ENCODE results near the gene LYST.
"Not testable (repeated sequence)": the region's sequence is repeated elsewhere in the genome, so short reads cannot be mapped to it uniquely, and the experiment has no call there.

LYST gene

DNA sequence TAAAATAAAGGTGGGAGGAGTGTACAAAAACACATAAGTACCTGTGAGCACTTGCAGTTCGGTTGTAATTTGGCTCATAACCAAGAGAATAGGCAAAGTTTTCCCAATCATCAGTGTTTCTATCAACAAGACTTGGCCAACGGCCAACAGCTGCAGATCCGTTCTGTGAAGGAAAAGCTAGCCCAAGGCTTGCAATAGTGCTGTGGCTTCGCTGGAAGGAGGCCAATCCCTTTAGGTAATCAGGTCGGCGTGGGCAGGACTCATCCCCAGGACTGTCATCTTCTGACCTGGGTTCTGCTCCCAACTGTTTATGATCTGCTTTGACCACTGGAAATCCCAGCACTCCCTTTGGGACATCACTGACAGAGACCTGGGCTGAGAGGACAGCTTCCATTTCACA, 107.8 kb downstream of the LYST start:
- no peak for DNase-seq (ENCODE audit: low spot score)

DNA sequence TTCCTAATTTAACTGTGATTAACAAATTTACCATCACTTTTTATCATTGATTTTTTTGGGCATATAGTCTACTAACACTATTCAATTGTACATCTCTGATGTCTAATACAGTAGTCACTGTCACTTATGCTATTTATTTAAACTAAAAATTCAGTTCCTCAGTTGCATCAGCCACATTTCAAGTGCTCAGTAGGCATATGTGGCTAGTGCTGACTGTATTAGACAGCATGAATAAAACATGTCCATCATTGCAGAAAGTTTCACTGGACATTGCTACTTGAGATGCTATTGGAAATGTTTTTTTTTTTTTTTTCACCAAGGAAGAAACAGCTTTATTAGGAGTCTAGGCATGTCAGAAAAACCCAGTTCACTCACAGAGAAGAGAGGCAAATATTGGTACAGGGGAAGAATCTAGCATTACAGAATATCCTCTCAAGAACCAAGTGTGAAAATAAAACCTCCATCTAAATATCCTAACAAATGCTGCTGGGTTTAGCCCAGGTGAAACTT, 109.1 kb downstream of the LYST start:
- DNase-seq (ENCODE audit: low spot score), result no peak

DNA sequence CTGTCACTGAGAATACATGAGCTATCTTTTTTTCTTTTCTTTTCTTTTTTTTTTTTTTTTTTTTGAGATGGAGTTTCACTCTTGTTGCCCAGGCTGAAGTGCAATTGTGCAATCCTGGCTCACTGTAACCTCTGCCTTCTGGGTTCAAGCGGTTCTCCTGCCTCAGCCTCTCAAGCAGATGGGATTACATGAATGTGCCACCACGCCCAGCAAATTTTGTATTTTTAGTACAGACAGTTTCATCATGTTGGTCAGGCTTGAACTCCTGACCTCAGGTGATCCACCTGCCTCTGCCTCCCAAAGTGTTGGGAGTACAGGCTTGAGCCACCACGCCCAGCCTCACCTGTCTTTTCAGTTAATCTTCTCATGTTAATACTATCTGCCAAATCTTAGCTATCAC, 112.5 kb downstream of the LYST start:
- not testable (repeated sequence) for DNase-seq (ENCODE audit: low spot score)

DNA sequence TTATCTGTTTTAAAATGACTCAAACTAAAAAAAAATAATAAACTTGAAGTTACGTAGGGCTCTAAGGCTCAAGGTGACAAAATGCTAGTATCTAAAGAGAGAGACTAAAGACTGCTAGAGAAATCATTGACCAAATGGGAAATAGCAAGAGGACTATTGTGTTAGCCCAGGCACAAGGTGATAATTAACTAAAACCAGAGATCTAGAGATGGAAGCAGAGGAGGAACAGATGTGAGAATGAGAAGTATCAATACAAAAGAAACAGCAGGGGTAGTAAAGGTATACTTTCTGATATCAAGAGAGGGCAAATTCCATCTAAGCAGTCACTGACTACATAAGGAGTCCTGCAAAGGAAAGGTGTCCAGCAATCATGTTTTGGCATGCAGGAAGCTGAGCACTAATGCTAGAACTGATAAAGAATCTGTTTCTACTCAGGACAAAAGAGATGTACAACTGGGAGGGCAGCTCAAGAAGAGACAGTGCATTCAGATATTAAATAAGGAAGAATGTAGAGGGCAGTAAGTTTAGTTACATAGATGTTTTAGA, 116.9 kb downstream of the LYST start:
- DNase-seq (ENCODE audit: low spot score), result no peak

DNA sequence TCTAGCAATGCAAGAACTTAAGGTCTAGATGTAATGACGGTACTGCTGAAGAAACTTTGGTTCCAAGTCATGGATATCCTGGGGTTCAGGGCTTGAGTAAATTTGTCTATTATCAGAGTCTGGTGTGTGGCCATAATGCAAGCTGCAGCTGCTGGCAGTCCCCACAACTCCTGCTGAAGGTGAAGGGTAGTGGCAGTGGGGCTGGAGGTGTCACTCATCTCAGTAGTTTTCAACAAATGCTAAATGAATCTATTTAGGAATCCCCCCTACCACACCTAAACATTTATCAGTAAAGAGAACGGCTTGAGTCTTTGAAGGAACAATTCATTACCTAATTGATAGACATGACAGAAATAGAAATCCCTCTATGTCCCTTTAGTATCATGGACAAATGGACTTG, 118.0 kb downstream of the LYST start:
- no peak for DNase-seq (ENCODE audit: low spot score)

DNA sequence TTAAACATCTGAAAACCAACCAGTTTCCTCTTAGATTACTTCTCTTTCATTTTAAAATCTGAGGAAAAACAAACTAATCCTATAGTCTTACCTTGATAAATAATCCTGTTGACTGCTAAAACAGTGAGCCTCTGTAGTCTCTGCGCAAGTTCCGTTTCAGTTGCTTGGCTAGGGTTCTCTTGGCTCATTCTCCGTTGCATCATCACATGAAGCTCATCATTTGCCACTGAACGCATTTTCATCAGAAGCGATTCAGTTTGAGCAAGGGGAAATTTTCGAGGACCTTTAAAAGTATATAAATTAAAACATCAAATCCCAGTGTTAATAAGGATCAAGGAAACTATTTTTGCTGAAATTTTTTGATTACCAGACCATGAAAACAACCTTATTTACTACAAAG, 120.5 kb downstream of the LYST start:
- no peak for DNase-seq (ENCODE audit: low spot score)

DNA sequence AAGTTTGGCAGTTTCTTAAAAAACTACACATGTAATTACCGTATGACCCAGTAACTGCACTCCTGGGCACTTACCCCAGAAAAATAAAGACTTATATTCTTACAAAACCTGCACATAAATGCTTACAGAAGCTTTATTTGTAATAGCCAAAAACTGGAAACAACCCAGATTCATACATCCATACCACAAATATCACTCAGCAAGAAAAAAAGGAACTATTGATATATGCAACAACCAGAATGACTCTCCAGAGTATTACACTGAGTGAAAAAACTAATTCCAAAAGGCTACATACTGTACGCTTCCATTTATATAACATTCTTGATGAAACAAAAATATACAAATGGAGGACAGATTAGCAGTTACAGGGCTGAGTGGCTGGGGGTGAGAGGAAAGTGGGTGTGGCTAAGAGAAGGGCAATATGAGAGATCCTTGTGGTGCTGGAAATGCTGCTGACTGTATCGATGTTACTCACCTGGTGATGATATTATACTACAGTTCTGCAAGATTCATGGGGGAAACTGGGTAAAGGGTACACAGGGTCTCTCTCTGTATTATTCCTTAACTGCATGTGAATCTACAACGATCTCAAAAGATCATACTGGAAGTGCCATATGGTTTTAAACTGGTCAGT, 121.1 kb downstream of the LYST start:
- no peak for DNase-seq (ENCODE audit: low spot score)

DNA sequence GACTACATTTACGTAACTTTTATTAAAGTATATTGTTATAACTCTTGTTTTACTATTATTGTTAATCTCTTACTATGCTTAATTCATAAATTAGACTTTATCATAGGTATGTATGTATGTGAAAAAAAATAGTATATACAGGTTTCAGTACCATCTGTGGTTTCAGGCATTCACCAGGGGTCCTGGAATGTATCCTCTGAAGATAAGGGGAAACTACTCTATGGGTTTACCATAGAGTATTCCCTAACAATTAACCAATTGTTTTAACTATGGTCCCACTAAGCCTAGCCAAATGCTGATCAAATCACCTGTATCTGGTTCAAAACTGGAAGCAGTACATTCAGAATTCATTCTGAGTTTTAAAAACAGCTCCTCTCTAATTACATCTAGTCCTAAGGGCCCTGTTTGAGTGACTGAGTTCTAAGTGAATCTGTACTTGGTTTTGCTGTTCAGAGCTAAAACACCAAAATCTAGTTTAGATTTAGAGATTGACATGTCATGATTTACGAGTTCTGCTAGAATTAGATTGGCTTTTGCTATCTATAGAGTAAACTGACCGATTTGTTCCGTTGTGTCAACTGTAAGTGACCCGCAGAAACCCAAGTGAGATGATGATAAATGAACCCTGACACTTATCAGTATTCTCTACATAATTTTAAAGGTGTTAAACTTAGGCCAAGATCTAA, 123.6 kb downstream of the LYST start:
- DNase-seq (ENCODE audit: low spot score), result no peak

DNA sequence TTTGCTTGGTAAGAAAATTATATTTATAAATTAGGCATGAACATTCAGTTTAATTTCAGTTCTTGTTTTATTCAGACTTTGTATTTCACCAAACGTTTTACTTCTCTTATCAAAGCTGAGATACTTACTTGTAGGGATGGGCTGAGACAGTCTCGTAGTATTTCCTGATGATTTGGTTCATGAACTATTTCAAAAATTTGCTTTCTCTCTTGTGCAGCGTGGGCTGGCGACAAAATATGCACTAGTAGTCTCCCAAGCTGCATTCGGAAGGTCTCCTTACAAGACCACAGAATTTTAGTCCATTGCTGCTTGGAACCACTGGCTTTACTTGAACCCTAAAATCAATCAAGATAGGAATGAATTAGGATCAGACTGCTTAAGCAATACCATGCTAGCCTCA, 125.4 kb downstream of the LYST start:
- DNase-seq (ENCODE audit: low spot score), result peak; percentile 32

DNA sequence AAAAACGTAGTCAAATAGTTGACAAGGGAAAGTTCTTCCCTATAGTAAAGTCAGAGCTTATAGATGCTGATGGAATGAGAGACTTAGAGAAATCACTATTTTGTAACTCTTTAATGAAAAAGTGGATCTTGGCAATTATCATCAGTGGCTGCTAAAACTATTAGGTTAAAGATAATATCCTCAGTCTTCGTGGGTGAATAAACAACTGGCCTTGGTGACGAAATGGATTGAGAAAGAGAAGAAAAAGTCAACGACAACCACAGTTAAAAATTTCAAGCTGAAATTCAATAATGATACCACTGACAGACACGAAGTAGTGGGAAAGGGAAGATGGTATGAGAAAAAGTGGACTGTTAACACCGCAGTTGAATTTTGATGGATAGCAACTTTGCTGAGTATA, 127.1 kb downstream of the LYST start:
- no peak for DNase-seq (ENCODE audit: low spot score)

DNA sequence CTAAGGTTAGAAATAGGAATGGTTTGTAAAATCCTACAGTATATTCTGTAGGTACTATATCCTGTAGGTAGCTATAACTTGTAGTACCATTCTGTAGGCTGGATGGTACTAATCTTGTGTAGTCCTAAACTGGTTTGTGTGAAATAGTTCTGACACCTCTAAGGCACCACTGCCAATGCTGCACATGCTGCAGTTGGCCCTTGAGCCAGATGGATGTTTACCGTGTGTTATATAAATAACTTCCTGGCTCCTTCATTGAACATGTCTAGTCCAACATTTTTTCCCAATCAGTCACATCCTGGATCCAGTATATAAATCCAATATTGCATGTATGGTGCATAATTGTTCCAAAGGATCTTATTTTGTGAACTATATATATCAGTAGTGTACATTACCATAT, 127.6 kb downstream of the LYST start:
- peak; percentile 8 for DNase-seq (ENCODE audit: low spot score)

DNA sequence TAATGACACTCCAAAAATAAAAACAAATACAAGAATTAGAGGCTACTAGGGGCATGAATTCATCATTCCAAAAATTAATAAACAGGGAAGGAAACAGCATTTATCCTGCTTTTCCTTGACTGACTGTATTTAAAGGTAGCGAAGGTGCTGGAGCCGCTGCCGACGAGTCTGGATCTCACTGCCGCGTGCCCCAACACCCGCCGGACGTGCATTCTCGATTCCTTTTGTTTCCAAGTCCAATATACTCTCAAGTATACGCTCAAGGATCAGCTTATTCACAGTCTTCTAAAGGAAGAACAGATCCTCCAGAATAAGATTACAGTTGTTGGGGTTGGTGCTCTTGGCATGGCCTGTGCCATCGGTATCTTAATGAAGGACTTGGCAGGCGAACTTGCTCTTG, 129.0 kb downstream of the LYST start:
- no peak for DNase-seq (ENCODE audit: low spot score)

DNA sequence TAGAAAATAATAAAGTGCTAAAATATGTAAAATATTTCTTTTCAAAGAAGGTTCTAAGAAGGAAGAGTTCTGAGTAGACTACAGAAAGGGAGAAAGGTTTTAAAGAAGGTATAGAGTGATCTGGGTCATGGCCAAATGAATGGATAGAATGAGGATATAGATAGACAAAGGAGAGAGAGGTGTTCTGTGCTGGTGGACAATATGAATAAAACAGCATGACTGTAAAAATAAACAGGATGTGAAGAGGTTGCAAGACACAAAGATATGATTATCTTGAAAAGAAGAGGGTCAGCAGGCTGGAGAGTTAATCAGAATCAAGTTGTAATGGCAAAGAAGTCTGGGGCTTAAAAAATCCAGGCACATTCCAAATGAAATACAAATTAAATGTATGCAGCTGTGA, 130.4 kb downstream of the LYST start:
- no peak for DNase-seq (ENCODE audit: low spot score)

DNA sequence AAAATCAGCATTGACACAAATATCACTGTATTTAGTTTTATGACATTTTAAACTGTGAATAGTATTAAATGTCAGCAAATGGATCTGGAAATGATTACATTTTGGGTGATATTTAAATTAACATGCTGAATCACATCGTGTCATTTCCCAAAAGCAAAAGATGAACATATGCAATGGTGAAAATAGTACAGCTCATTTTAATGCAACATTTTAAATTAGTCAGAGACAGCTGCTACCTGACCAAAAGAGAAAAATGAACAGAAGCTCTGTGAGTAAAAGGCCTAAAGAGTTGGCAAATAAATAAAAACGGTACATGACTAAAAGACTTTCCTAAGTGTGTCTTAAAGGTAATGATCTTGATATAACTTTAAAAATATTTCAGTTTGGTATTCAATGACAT, 131.1 kb downstream of the LYST start:
- DNase-seq (ENCODE audit: low spot score), result no peak

DNA sequence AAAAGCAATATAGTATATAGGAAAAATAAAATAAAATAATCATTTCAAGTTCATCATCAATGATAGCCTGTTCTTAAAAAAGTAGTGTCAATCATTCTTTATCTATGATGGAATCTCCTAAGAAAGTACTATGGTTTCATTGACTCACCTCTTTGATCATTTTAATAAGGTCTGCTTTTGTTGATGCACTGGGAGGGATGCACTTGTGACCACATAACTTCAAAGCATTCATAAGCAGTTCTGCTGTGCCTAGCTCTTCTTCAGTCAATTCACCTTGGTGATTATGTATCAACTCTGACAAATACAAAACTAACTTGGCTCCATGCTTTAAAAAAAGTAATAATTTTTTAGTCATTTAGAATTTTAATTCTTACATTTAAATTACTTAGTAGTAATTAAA, 132.4 kb downstream of the LYST start:
- no peak for DNase-seq (ENCODE audit: low spot score)

DNA sequence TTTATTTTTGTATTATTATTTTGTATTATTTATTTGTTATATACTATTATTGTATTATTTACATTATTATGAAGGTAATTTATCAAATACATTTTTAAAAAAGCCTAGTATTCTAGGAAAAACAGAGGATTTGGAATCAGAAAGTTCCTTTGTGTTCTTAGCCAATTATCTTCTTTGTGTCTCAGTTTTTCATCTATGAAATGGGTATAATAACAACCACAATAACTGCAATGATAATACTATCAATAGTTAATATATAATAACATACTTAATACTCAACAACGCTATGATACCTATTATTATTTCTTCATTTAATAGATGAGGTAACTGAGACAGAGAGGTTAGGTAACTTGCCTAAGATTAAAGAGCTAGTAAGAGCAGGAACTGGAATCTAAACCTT, 136.7 kb downstream of the LYST start:
- DNase-seq (ENCODE audit: low spot score), result no peak

DNA sequence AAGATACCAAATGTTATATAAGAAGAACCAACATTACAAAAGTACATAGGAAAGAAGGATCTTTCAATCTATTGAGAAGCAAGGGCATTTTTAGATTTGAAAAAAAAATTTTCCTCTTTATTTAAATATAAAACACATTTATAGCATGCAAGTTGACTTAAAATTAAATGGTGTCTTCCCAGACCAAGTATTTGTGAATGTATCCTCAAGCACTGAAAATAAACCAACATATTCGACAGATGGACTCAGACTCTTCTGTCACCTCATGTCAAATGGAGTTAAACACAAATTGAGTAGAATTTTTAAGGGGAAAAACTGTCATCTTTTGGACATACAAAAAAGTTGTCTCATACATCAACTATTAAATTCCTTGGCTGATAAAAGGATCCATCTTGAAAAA, 140.1 kb downstream of the LYST start:
- no peak for DNase-seq (ENCODE audit: low spot score)

DNA sequence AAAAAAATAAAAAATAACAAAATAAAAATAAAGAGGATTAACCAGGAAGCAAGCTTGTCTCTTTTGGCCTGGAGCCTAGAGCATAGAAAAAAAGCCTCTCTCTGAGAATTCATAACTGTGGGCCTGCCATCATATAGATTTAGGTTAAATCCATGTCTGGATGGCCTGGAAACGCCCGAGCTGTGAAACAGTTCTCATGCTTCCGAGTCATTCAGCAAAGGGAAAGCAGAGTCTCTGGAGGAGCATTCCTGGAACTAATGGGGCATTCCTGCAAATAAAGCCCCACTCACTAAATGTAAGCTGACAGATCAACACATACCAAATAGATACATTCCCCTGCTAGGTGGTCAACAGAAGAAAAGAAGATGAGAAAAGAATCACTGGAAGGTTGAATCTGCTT, 141.3 kb downstream of the LYST start:
- no peak for DNase-seq (ENCODE audit: low spot score)

DNA sequence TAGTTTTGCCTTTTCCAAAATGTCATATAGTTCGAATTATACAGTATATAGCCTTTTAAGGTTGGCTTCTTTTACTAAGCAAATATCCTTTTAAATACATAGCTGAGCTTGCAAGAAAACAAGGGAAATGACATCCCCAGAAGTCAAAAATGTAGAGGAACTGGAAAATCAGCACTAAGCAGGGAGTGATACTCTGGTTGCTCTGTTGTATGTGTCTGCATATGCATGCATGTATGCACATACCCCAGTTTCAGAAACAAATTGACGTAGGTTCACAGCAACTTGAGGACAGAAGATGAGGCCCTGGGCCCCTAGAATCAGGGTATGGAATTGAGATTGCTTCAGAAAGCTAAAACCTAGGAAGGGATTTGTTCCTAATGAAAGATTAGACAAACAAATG, 142.0 kb downstream of the LYST start:
- no peak for DNase-seq (ENCODE audit: low spot score)

DNA sequence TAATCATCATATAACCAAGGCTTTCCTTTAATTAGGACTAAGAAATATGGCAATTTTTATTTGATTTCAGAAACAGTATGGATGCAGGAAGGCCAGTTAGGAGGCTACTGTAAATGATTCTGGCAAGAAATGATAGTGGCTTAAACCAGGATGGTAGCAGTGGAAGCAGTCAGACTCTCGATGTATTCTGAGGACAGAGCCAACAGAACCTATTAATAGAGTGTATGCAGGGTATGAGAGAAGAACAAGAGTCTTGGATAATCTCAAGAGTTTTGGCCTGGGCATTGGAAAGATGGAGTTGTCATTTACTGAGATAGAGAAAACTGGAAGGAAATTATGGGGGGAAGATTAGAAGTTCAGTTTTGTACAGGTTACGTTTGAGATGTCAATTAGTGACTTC, 143.8 kb downstream of the LYST start:
- no peak for DNase-seq (ENCODE audit: low spot score)

DNA sequence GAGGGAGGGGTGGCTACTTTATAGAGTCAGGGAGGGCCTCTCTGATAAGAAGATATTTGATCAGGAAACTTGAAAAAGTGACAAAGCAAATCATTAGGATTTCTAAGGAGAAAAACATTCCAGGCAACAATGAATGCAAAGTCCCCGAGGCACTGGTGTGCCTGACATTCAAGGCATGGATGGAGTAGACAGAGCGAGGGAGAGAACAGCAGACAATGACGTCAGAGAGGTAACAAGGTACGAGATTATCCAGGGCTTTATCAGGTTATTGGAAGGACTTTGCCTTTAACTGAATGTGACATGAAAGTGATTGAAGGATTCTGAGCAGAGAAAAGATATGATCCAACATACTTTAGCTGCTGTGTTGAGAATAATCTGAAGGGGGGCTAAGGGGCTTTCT, 144.7 kb downstream of the LYST start:
- DNase-seq (ENCODE audit: low spot score), result no peak

DNA sequence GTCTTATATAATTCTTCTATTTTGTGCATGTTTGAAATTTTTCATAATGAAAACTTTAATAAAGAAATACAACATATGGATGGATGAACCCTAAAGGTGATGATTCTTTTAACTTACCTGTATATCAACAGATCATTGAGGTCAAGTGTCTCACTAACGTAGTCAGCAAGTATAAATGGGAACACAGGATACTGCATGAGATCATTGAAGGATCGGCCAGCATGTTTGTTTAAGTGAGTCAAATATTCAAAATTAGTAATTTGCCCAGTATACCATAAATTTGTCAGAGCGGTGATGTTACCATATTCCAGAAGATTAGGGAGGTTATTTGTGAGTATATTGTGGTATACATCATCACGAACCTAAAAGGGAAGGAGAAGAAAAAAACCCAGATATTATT, 146.2 kb downstream of the LYST start:
- no peak for DNase-seq (ENCODE audit: low spot score)

DNA sequence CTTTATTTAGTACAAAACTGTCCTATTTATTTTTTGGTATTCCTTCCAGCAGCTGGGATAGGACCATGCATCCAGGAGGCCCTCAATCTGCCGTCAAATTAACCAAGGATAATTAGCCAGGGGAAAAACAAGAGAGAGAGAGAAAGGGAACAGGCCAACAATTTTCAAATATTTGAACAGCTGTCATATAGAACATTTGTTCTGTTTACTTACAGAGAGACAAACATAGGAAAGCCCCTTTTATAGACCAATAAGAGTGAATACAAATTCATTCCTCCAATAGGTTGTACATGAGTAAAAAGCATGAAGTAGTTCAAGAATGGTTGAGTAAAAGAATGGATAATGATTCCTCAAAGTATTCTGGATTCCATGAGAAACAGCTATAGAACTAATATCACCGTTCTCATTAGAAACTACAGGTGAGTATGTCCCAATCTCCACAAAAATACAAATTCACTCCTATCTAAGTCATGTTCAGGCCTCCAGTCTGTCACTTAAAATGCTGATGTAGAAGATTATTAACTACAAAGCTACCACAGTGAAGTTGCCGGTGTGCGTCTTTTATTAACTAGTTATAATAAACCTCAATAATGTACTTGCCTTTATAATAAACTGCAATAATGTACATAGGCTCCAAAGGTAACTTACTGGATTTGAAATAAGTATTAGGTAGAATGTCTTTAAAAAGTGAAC, 152.4 kb downstream of the LYST start:
- DNase-seq (ENCODE audit: low spot score), result no peak

Data from hepatic stellate cell (primary cell).